SHP77 (cell line): ENCODE data around the gene RCC2.
"Not testable (repeated sequence)": the region's sequence is repeated elsewhere in the genome, so short reads cannot be mapped to it uniquely, and the experiment has no call there.

Experiments used
- DNase-seq, 2 experiments: peaks; one replicate each; lab custom pipeline; 2025; lab: John Stamatoyannopoulos, UW

Gene RCC2

GRCh38 chr1:17419626-17420328 lies 19.7 kb downstream of the RCC2 start:
- DNase-seq, result peak; percentile 10 to 39

GRCh38 chr1:17416389-17416788 lies 23.1 kb downstream of the RCC2 start:
- DNase-seq, result no peak

GRCh38 chr1:17414022-17414421 lies 25.5 kb downstream of the RCC2 start:
- no peak for DNase-seq

GRCh38 chr1:17412093-17412870 lies 27.2 kb downstream of the RCC2 start:
- no peak for DNase-seq

- no peak for DNase-seq
Measured at GRCh38 chr1:17409391-17409811, 30.1 kb downstream of the RCC2 start.

GRCh38 chr1:17407786-17408514 lies 31.5 kb downstream of the RCC2 start:
- DNase-seq, result not testable (repeated sequence)

GRCh38 chr1:17406760-17407475 lies 32.6 kb downstream of the RCC2 start:
- not testable (repeated sequence) for DNase-seq

- DNase-seq, result peak; percentile 37 to 46
Measured at GRCh38 chr1:17405898-17406759, 33.3 kb downstream of the RCC2 start.

GRCh38 chr1:17404820-17405219 lies 34.7 kb downstream of the RCC2 start:
- no peak for DNase-seq

- DNase-seq, result no peak
Measured at GRCh38 chr1:17404034-17404684, 35.3 kb downstream of the RCC2 start.

GRCh38 chr1:17403081-17403480 lies 36.4 kb downstream of the RCC2 start:
- DNase-seq, result no peak

- DNase-seq, result no peak
Measured at GRCh38 chr1:17401841-17402240, 37.6 kb downstream of the RCC2 start.

- DNase-seq, result no peak
Measured at GRCh38 chr1:17400725-17401341, 38.6 kb downstream of the RCC2 start.

GRCh38 chr1:17397910-17398695 lies 41.4 kb downstream of the RCC2 start:
- no peak for DNase-seq

- DNase-seq, result no peak
Measured at GRCh38 chr1:17393230-17393629, 46.2 kb downstream of the RCC2 start.

GRCh38 chr1:17392199-17392740 lies 47.2 kb downstream of the RCC2 start:
- DNase-seq, result no peak

GRCh38 chr1:17381161-17381560 lies 58.3 kb downstream of the RCC2 start:
- DNase-seq, result no peak

- no peak for DNase-seq
Measured at GRCh38 chr1:17377325-17377953, 62.0 kb downstream of the RCC2 start.

GRCh38 chr1:17375651-17376050 lies 63.8 kb downstream of the RCC2 start:
- DNase-seq, result no peak
